Smooth muscle cell of the coronary artery (primary cell): ENCODE data around the gene TAS2R39. TPM values are rescaled to one million over a fixed set of nuclear protein-coding genes. Genes with fewer than 3 reads are reported as not detected.

Experiments used
- total RNA-seq: library from RNA; depleted of rRNA; stranded (reverse); fragments of >200 nt; gene quantifications from 2 replicates; pipeline ENCODE4 v1.2.3, GENCODE V29; 2014; ENCODE audit warnings: low replicate concordance

The TAS2R39 gene
- total RNA-seq = 0.35 TPM in 1 of 2 replicates, not detected in the other

GRCh38 chr7:143183024-143183423 is at the start of gene TAS2R39:
Gene TAS2R39 (plus strand): TSS chr7:143183419. CDS start chr7:143183419, 0 bp downstream.

GRCh38 chr7:143221737-143222136 is 38.5 kb downstream of the TAS2R39 start, which contains the start of gene TAS2R40:
Gene TAS2R40 (plus strand): TSS chr7:143222037. CDS start chr7:143222079, 42 bp downstream.

Other genes with a start within 250 kb of the TAS2R39 start
- not detected in 2 replicates for gene TRPV5, start 249.7 kb upstream of the TAS2R39 start, total RNA-seq
- gene LLCFC1, start 243.9 kb upstream of the TAS2R39 start, total RNA-seq = not detected in 2 replicates
- 0.53 TPM in 1 of 2 replicates, not detected in the other for gene KEL, start 221.1 kb upstream of the TAS2R39 start, total RNA-seq
- 0.12 TPM in 1 of 2 replicates, not detected in the other for gene OR9A2, start 156.3 kb upstream of the TAS2R39 start, total RNA-seq
- not detected in 2 replicates for gene OR6V1, start 131.1 kb upstream of the TAS2R39 start, total RNA-seq
- not detected in 2 replicates for gene PIP, start 51.3 kb upstream of the TAS2R39 start, total RNA-seq
- gene TAS2R40, start 38.6 kb downstream of the TAS2R39 start, total RNA-seq = not detected in 2 replicates
- 39.1 and 72.5 TPM in 2 replicates for gene GSTK1, start 80.0 kb downstream of the TAS2R39 start, total RNA-seq
- not detected in 2 replicates for gene TMEM139, start 101.5 kb downstream of the TAS2R39 start, total RNA-seq
- gene CASP2, start 104.9 kb downstream of the TAS2R39 start, total RNA-seq = 6.7 and 9.7 TPM in 2 replicates
- gene CLCN1, start 132.7 kb downstream of the TAS2R39 start, total RNA-seq = not detected in 2 replicates
- gene FAM131B, start 179.3 kb downstream of the TAS2R39 start, total RNA-seq = 0.98 and 2.7 TPM in 2 replicates
- gene ZYX, start 197.9 kb downstream of the TAS2R39 start, total RNA-seq = 6.3 and 25.7 TPM in 2 replicates
- gene EPHA1, start 225.4 kb downstream of the TAS2R39 start, total RNA-seq = not detected in 2 replicates